HG02642 (cell line): ENCODE results near the gene EFNA3.

Experiments
- ATAC-seq: cut with Tn5 transposase; IDR thresholded peaks from one replicate; pipeline ENCODE4 v1.9.1; 2021; ENCODE audit warnings: mild to moderate bottlenecking; ENCODE audit not compliant: unreplicated experiment, poor library complexity

Gene EFNA3

GRCh38 chr1:155081472-155082300, 3.0 kb downstream of the EFNA3 start:
- ATAC-seq = no peak

DNA sequence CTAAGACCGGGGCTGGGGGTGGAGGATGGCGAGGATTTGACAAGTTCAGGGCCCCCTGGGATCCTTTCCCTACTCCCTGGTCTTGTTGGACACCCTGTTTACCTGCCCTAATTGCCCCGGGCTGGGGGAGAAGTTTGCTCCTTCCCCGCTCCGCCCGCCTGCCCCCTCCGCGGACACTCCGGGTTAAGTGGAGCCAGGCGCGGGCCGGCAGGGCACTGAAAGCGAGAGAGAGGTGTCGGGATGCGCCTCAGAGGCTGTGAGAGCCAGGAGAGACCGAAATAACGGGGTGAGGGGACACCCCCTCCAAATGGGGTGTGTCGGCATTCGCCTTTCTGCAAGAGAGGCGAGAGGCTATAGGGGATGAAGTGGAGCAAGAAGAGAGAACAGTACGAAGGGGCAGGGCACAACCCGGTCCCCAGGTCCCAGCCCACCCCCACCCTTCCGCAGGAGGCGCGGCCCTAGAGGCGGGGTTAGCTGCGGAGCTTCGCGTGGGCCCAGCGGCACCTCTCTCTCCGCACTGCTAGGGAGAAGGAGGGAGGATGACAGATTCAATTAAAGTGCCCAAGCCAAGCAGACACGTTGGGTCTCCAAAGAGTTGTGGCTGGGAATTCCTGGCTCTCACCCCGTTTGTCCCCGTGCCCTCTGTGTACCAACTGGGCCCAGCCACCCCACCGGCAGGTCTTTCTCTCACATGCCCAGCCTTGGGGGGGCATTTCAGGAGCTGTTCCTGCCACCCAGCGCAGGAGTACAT, 3.8 kb downstream of the EFNA3 start:
- no peak for ATAC-seq

DNA sequence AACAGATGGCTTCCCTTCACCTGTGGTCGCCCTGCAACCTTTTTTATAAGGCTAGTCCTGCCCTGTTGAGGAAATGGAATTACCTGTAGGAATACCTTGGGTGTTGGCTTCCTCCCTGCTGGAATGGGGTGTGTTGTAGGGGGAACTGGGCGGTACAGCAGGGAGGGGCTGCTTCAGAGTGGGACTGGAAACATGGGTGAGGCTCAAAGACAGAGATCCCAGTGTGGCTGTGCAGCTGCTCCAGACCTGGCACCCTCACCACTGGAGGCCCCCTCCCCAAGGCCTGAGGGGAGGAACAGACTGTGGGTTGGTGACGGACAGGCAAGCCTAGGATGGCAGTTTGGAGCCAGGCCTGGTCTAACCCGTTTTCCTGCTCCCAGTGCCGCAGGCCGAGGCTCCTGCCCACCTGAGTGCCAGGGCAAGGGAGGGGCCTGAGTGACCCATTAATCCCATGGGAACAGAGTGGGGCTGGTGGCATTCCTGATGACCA, 4.5 kb downstream of the EFNA3 start:
- no peak for ATAC-seq

GRCh38 chr1:155083865-155084721, 5.5 kb downstream of the EFNA3 start:
- no peak for ATAC-seq

DNA sequence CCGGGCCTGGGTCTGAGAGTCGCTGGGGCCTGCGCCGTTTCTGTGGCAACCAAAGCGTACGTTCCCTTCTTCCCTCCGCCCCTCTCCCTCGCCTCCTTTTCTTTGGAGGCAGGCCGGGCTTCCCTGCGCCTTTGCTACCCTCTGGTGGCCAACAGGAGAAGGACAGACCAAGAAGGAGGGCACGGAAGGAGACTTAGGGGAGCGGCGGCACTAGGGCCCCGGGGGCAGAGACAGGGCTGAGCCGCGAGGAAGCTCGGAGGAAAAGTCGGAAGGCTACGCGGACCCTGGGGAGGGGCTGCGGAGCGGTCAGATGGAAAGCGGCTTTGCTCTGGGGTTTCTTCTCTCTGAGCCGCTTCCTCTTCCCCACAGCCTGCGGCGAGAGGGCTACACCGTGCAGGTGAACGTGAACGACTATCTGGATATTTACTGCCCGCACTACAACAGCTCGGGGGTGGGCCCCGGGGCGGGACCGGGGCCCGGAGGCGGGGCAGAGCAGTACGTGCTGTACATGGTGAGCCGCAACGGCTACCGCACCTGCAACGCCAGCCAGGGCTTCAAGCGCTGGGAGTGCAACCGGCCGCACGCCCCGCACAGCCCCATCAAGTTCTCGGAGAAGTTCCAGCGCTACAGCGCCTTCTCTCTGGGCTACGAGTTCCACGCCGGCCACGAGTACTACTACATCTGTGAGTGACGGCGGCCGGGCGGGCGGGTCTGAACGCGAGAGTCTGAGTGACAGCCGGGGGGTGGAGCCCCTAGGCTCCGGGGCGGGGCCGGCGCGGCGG, 6.3 kb downstream of the EFNA3 start:
- peak; percentile 77 for ATAC-seq

DNA sequence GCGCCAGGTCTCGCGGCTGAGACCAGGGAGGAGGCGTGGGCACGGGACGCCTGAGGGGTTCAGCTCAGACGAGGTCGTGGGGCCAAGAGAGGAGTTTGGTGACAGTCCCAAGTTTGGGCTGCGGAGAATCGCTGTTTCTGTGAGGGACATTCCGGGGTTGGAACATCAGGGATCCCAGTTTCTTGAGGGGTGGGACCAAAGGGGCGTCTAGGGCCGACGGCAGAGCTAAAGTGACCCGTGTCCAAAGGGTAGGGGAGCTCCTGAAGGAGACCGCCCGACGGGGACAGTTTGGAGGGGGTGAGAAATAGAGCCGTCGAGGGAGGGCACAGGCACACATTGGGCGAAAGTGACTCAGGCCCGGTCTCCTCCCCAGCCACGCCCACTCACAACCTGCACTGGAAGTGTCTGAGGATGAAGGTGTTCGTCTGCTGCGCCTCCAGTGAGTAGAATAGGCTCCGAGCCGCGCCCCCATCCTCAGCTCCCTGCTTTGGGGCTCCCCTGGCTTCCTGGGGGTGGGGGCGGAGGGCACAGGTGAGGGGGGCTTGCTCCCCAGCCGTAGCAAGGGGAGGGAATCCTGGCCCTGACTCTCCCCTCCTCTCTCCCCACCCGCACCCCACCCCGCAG, 7.0 kb downstream of the EFNA3 start:
- ATAC-seq = no peak

GRCh38 chr1:155086128-155086741, 7.6 kb downstream of the EFNA3 start:
- no peak for ATAC-seq

DNA sequence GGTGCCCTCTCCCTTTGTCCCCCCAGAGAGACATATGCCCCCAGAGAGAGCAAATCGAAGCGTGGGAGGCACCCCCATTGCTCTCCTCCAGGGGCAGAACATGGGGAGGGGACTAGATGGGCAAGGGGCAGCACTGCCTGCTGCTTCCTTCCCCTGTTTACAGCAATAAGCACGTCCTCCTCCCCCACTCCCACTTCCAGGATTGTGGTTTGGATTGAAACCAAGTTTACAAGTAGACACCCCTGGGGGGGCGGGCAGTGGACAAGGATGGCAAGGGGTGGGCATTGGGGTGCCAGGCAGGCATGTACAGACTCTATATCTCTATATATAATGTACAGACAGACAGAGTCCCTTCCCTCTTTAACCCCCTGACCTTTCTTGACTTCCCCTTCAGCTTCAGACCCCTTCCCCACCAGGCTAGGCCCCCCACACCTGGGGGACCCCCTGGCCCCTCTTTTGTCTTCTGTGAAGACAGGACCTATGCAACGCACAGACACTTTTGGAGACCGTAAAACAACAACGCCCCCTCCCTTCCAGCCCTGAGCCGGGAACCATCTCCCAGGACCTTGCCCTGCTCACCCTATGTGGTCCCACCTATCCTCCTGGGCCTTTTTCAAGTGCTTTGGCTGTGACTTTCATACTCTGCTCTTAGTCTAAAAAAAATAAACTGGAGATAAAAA, 8.4 kb downstream of the EFNA3 start:
- no peak for ATAC-seq

DNA sequence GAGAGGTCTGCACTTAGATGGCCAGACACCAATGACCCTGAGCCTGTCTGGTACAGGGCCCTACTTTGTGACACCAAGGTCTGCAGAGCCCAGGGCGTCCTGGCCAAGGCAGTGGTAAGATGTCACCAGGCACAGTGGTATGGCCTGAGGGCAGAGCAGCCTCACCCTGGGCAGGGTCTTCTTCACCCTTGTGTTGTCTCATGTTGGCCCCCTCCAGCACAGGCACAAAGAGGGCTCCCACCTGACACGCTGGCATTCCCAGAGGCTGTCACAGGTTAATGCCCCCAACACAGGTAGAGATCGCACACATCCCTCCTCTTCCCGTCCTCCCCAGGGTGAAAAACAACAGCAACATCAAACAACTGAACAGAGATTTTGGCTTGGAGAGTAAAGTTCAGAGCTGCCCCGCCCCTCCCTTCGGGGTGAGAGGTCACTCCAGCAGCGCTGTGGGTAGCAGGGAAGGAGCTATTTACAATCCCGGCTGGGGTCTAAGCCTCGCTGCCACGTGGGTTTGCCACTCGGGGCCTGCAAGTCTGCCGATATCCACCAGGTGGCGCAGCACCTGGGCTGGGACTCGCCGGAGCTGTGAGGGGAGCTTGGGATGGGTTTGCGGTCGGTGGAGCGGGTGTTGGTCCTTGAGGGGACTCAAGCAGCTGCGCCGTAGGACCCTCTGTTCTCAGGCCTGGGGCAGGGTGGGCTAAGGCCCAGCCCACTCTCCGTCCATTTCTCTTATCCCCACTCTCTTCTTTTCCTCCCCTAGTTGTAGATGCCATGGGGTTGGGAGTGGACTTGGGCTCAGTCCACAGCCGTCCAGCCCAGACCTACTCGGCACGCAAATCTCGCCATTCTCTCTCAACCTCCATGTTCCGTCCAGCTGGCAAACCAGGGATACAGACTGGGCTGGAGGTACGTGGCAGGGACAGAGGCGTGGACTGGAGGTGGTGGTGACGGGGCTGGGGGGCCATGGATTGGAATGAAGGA, 12.7 kb downstream of the EFNA3 start:
- no peak for ATAC-seq

- no peak for ATAC-seq
Observed at GRCh38 chr1:155092131-155092530, 13.5 kb downstream of the EFNA3 start.

DNA sequence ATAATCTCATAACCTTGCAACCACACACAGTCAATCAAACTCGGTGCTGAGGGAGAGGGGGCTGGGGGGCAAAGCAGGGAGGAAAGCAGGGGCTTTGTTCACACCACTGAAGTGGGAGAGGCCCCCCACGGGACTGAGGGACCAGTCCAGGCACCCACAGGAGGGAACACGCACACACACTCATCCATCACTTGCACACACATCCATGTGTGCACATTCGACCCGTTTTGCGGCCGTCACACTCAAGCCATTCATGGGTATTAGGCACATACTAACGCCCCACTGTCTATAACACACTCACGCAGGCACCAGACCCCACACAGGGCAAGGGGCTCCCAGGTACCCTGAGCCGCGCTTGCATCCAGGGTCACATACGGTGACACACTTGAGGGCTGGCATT, 14.0 kb downstream of the EFNA3 start:
- no peak for ATAC-seq

GRCh38 chr1:155093911-155094621, 15.4 kb downstream of the EFNA3 start:
- no peak for ATAC-seq

- ATAC-seq = no peak
Observed at GRCh38 chr1:155094622-155094948, 15.9 kb downstream of the EFNA3 start.

DNA sequence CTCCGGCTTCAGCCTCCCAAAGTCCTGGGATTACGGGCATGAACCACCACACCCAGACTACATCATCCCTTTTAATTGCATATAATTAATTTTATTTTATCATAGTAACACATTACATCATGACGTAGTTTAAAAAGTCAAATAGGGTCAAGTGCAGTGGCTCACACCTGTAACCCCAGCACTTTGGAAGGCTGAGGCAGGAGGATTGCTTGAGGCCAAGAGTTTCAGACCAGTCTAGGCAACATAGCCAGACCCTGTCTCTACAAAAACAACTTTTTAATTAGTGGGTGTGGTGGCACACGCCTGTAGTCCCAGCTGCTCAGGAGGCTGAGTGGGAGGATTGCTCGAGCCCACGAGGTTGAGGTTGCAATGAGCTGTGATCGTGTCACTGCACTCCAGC, 20.7 kb downstream of the EFNA3 start:
- no peak for ATAC-seq

DNA sequence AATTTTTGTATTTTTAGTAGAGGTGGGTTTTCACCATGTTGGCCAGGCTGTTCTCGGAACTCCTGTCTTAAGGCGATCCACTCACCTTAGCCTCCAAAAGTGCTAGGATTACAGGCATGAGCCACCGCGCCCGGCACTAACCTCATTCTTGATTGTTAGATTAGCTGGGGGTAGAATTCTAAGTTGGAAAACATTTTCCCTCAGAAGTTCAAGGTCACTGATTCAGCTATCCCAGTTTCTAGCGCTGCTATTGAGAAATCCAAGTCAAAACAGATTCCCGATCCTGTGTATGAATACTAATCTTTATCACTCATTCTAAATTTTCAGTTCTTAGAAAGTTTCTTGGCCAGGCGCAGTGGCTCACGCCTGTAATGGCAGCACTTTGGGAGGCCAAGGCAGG, 24.7 kb downstream of the EFNA3 start:
- ATAC-seq = no peak

DNA sequence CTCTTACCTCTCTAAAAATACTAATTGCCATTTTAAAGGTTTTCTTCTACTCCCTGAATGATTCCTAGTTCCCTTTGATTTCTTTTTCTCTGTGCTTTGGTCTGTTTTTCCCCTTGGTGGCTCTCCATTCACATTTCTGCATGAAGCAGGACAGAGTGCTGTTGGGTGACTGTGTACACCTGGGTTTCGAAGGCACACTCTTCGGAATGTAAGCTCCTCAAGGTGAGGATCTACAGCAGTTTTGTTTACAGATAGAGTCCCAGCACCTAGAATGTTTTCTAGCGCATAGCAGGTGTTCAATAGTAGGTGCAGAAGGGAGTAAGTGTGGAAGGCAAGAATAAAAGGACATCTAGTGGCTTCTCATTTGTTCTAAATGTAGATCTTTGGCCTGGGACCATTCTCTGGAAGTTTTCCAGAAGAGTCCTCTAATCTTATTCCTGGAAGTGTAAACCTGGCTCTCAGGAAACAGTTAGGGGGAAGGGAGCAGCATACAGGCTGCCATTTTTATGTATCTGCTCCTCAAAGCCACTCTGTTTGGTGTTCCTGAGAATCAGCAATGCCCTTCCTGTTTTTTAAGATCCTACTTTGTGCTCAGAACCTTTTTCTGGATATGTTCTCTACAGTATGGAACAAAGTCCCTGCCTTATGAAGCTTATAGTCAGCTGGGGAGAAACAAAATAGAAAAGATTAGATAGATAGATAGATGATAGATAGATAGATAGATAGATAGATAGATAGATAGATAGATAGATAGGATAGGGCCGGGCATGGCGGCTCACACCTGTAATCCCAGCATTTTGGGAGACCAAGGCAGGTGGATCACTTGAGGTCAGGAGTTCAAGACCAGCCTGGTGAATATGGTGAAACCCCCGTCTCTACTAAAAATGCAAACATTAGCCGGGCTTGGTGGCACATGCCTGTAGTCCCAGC, 26.2 kb downstream of the EFNA3 start:
- ATAC-seq = no peak
